NCI-H345 treated with DMSO at 0.1 percent for 48 hours (cell line): ENCODE results near the gene NELFB.
A peak's percentile ranks its signal among the peaks of the same experiment; 100 is the strongest.

Experiments
- DNase-seq: peaks from one replicate; lab custom pipeline; 2025; ENCODE audit not compliant: unreplicated experiment; lab: John Stamatoyannopoulos, UW

The NELFB gene

DNA sequence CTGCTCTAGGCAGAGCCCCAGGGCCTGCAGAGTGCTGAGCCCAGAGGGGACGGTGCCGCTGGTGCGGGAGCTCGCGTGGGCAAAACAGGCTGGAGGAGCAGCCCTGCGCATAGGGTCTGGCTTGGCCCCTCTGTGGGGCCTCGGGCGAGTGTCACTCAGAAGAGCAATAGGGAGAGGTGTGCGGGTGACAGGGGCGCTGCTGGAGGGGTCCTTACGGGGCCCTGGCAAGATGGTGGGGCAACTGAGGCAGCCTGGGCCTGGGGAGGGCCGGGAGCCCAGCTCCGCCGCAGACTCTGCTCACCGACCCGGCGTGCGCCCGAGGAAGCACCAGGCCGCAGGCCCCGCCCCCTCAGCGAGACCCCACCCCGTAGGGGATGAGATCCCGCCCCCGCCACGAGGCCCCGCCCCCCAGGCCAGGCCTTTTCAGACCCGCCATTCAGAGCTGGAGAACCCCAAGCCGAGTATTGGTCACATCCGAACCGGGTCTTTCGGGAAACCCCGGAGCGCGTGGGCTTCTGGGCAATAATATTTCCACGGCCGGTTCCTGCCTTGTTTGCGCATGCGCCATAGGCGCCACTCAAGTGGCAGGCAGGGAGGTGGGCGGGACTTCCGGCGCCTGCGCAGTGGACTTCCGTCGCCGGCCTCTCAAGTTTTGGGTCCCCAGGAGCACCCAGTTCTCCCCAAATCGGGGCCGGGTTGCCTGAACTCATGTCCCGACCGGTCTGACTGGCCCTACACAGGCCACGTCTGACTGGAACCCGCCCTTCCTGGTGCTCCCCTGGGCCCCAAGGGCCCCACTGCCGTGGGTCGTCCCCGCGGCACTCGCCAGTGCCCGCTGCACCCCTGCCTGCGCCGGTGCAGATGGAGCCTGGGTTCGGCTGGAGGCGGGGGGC, 31.8 kb upstream of the NELFB start:
- DNase-seq = peak; percentile 95

DNA sequence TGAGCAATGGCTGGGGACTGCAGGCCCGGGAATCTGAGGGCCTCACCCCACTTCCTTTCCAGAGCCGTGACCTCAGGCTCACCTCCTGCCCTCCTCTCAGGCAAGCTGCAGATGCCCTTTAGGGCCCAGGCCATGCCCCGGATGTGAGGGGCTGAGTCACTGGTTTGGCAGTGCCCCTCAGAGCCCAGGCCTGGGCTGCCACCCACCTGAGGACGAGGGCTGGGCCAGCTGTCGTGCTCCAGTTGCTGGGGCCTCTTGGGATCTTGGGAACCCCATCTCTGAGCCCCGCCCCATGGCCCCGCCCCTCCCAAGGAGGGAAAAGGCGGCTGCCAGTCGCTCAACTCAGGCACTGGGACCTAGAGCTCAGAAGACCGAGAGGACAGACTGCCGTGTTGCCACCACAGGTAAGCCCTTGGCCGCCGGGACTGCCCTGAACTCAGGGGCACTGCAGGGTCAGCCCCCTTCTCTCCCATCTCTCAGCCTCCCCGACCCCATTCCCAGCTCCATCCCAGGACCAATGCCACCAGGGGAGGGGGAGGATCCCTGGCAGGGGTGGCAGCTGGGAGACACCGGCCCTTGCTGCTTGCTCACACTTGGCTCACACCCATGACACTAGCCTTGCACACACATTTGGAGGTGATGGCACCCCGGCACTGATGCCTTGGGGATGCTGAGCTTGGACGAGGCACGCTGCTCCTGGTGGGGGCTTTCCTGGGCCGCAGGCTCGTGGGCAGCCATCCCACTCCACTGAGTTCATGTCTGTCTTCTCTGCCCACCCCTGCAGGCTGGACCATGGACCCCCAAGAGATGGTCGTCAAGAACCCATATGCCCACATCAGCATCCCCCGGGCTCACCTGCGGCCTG, 30.1 kb upstream of the NELFB start, which contains the start of gene CYSRT1:
CYSRT1 (plus strand) TSS at position 345 of the 865 bp plus-strand sequence; CDS start at position 793, 448 bp downstream.
- no peak for DNase-seq

DNA sequence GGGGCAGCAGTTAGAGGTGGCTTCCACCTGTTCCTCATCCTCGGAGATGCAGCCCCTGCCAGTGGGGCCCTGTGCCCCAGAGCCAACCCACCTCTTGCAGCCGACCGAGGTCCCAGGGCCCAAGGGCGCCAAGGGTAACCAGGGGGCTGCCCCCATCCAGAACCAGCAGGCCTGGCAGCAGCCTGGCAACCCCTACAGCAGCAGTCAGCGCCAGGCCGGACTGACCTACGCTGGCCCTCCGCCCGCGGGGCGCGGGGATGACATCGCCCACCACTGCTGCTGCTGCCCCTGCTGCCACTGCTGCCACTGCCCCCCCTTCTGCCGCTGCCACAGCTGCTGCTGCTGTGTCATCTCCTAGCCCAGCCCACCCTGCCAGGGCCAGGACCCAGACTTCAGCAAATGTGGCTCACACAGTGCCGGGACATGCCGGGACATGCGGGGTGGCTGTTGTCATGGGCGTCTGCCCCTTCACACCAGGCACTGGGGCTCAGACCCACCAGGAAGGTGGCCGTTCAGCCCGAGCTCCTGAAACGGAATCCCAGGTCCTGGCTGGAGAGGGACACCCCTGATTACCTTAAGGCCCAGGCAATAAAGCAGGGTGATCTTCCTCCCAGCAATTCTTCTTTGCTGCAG, 29.3 kb upstream of the NELFB start:
- DNase-seq = no peak

DNA sequence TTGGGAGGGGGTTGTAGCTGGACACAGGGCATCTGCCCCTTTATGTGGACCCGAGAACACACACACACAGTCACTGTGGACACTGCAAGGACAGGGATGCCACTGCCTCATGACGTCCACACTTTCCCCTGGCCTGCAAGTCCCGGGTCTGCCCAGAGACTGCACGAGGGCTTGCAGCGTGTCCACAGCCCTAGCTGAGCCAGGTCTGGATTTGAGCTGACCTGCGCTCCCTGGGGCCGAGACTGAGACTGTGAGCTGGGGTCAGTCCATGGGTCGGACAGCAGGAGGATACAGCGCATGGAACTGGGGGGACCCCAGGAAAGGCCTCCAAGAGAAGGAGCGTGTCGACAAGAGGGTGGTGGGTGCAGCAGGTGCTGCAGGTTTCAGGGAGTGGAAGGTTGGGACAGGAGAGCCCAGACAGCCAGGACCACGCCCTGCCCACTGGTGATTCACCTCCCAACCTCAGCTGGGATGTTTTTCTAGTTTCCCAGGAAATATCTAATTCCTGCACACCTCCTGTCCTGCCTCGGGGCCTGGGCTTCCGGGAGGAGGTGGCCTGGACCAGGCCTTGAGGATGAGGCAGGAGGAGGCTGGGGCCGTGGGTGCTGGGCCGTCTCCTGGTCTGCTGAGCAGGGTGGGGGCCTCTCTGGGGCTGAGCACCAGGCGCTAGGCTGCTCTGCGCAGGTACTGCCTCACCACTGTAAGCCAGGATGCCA, 28.6 kb upstream of the NELFB start:
- DNase-seq = no peak

DNA sequence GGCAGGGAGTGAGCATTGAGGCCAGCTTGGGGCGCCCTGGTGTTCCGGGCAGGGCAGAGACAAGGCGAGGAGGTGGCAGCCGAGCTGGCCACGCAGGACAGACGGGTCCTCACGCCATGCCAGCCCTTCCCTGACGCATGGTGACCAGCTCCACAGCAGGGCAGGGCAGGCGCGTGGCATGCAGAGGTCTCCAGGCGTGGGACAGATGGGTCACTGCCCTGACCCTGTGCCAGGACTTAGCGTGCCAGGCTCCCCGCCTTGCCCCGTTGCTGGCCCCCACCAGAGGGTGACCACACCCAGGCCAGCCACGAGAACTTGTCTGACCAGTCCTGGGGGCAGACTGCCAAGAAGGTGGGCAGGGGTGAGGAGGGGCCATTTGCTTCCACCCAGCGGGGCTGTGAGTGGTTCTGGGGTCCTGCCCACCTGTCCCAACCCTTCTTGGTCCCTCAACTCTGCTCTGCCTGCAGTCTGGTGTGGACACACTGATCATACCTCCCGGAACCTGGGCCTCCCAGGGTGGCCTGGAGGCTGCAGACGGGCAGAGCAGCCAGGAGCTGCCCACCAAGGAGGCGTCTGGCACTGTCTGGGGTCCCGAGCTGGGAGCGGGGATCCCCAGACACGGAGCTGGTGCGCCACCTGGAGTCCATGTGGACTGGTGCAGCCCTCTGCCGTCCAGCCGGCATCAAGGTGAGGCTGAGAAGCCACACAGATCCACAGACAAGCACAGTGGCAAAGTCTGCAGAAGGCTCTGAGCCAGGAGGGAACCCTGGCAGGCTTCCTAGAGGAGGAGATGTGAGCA, 27.9 kb upstream of the NELFB start, which contains the start of gene RNF224:
RNF224 (plus strand) TSS at position 449 of the 799 bp plus-strand sequence. CDS start 834 bp downstream, outside the sequence.
- DNase-seq = peak; percentile 37

DNA sequence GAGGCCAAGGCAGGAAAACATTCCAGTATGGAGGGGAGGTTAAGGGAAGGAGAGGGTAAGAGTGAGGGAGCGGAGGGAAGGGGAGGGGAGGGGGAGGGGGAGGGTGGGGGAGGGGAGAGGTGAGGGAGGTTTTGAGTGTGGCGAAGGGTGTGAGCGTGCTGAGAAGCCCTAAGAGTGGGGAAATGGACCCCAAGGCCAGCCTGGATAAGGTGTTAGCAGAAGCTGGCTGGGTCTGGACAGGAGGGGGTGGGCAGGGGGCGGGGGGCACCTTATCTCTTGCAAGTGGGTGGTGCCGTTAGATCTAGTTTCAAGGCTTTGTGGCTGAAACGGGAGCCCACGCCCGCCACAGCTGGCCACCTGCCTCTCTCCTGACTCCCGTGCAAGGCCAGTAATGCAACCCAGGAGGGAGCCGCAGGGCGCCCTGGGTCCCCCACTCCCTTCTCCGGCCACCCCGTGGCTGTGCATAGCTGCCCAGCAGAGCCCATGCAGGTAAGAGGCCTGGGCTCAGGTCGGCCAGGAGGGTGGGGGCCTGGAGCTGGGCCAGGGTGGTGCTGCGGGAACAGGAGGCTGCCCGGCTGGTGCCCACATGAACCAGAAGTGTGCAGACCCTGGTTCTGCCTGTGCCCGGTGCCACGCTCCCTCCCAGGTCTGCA, 27.1 kb upstream of the NELFB start:
- no peak for DNase-seq

DNA sequence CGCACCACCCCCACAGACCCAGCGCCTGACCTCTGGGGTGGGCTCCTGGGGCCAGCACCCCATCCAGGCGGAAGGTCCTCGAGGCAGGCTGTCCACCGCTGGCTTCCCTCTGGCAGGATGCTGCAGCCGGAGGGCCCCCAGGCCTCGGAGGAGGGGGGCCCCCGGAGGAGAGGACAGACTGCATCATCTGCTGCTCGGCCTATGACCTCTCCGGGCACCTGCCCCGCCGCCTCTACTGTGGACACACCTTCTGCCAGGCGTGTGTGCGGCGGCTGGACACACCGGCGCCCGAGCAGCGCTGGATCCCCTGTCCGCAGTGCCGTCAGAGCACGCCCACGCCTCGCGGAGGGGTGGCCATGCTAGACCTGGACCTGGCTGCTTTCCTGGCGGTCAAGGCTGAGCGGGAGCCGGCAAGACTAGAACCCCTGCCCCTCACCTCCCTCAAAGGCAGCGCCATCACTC, 26.6 kb upstream of the NELFB start:
- no peak for DNase-seq

DNA sequence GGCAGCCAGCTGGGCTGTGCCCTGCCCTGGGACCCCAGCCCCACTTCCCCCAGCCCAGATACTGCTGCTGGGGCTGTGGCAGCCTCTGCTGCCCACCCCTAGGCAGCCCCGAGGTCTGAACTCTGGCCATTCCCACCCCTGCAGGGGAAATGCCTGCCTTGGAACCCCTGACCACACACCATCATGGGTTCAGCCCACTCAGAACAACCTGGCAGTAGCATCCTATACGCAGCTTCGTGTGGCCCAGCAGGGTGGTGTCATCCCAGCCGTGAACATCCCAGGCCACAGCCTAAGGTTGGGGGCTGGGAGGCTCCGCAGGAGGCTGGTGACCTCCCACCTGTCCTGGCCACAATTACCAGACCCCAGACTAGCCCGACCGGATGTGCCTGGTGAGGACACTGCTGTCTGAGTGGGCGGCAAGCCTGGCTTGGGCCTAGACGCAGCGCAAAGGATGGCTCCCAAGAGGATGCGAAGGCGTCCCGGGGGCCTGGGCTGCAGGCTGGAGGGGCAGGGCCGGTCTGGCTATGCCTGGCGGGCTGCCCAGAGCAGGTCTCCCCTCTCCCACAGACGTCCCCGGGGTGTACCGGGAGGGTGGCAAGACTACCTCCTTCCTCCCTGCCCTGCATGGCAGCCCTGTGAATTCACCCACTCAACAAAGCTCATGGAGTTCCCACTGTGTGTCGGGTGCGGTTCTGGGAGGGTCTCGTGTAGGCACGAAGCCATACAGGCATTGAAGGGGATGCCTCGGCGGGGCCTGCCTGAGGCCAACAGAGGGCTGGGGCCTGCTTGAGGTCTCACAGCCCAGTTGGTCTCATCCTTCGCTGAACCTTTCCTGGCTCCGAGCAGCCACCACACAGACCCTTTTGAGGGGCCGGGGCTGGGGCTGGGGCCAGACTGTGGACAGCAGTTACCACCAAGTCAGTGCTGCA, 25.9 kb upstream of the NELFB start:
- DNase-seq = no peak

DNA sequence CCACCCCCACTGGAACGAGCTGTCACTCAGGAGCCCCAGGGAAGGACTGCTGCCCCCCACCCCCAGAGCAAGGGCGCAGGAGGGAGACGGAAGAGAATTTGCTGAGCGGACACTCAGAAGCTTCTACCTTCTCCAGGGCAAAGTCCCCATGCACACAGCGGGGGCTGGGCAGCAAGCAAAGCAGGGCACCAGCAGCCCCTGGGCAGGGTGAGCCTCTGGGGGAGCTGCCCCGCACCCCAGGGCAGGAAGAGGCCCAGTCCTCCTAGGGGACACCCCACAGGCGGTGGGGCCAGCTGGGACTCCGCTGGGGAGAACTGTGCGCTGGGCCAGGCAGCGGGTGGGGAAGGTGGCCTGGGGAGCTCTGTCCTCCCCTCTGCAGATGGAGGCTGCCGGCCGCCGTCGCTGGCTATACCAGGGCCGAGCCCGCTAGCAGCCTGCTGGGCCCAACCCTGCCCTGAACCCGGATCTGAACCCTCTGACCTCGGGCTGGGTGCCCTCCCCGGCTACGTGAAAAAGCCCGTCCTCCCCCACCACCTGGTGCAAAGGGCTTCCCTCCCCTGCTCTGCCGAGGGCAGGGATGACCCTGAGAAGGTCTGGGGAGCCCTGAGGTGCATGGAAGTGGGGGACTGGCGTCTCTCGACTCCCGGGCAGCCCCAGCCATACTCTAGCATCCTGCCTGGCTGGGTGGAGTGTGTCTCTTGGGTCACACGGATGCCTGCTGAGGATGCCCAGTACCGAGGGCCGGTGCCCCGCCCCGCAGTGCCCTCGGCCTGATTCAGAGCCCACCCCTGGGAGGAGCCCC, 25.0 kb upstream of the NELFB start:
- no peak for DNase-seq

DNA sequence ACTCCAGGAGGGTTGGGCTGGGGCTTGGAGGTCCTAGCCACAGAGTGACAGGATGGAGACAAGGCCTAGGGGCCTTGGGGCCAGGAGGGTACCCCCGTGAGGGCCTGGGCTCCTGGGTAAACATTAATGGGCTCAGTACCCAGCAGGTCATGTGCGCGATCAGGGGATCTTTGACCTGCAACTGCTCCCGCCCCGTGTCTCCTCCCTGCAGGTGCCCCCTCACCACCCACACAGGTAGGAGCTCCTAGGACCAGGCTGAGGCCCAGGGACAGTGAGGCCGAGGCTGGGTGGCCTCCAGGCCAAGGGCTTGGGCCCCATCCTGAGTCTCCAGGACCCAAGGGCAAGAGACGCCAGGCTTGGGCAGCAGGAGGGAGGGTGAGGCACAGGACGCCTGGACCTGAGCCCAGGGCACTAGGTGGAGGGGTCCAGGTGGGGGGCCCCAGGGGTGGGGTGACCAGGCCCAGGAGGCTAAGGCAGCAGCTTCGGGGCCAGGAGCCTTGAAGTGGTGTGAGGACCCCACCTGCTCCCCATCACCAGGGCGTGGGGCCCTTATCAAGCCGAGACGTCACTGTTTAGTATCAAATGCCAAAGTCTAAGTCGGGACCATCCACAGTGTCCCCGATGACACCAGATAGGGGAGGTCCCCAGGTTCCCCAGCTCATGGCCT, 24.3 kb upstream of the NELFB start, which contains the start of gene SLC34A3:
SLC34A3 (plus strand) TSS at position 197 of the 667 bp plus-strand sequence. CDS start 802 bp downstream, outside the sequence.
- DNase-seq = no peak

DNA sequence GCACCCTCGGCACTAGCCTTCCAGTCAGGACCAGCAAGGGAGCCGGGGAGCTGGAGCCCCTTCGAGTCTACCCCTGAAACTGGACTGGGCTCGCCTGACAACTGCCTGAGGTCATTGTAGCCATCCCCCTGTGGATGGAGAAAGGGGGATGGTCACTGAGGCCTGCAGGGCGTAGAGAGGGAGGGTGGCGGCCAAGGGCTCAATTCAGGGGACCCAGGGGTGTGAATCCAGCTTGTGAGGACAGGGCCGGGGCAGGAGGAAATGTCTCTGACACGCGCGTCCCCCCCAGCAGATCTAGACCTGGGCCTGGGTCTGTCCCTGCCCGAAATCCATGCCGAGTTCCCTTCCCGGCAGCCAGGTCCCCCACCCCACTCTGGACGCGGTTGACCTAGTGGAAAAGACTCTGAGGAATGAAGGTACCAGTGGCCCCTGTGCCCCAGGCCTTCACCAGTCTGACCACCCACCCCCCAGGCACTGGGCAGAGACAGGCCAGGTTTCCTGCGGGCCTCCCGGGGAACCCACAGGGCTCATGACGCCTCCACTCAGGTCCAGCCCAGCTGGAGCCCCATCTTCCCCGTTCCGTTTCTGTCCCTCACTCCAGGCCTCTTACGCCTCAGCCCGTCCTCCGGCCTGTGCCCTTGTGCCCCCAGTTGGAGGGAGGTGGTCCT, 23.6 kb upstream of the NELFB start:
- no peak for DNase-seq

DNA sequence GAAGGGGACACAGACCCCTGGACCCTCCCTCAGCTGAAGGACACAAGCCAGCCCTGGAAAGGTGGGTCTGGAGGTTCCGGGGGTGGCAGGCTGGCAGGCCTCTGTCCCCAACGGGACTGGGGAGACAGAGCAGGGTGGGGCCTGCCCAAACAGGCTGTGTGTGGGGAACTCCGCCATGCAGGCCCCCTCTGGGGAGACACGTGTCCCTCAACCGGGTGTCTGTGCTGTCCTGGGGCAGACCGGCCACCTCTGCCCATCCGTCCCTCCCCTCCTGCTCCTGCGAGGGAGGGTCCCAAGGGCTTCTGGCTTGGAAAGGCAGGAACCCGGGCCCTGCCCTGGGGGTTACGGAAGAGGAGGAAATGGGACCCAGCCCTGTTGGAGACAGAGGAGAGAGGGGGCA, 23.0 kb upstream of the NELFB start:
- DNase-seq = no peak

DNA sequence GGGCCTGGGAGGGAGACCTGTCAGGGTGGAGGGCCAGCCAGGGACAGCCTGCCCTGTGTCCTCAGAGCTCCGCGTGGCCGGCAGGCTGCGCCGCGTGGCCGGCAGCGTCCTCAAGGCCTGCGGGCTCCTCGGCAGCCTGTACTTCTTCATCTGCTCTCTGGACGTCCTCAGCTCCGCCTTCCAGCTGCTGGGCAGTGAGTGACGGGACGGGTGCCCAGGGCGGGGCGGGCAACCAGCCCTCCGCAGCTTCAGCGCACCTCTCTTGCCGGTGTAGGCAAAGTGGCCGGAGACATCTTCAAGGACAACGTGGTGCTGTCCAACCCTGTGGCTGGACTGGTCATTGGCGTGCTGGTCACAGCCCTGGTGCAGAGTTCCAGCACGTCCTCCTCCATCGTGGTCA, 22.6 kb upstream of the NELFB start:
- no peak for DNase-seq

DNA sequence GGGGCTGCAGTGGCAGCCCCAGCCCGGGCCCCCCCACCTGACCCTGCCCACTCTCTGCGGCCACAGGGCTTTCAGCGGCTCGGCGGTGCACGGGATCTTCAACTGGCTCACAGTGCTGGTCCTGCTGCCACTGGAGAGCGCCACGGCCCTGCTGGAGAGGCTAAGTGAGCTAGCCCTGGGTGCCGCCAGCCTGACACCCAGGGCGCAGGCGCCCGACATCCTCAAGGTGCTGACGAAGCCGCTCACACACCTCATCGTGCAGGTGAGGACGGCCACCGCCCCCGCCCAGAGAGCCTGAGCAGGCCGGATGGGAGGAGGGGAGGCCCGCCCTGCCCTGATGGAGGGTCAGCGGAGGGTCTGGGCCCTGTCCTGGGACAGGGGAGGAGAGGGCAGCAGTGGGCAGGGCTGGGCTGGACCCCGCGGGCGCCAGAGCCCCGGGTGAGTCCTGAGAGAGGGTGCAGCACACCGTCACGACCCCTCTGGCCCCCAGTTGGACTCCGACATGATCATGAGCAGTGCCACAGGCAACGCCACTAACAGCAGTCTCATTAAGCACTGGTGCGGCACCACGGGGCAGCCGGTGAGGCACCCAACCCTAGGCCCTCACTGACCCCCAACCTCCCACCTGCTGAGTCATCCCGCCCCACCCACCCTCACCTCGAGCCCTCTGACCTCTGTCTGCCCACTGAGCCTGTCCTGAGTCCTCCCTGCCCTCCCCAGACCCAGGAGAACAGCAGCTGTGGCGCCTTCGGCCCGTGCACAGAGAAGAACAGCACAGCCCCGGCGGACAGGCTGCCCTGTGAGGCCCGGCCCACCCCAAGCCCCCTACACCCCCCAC, 21.8 kb upstream of the NELFB start:
- DNase-seq = no peak

DNA sequence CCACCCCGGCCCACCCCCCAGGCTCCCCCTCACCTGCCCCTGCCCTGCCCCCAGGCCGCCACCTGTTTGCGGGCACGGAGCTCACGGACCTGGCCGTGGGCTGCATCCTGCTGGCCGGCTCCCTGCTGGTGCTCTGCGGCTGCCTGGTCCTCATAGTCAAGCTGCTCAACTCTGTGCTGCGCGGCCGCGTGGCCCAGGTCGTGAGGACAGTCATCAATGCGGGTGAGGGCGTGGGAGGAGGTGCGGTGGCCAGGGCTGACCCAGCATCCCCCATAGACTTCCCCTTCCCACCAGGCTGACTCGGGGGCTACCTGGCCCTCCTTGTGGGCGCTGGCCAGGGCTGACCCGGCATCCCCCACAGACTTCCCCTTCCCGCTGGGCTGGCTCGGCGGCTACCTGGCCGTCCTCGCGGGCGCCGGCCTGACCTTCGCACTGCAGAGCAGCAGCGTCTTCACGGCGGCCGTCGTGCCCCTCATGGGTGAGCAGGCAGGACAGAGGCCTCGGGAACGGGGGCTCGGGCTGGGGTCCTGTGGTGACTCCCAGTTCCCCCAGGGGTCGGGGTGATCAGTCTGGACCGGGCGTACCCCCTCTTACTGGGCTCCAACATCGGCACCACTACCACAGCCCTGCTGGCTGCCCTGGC, 21.0 kb upstream of the NELFB start:
- DNase-seq = no peak
